Myometrial cell (primary cell): ENCODE results near the gene CCDC88C. TPM values are rescaled to one million over a fixed set of nuclear protein-coding genes. Genes with fewer than 3 reads are reported as not detected.

Source experiments
- total RNA-seq: library from RNA; depleted of rRNA; stranded (reverse); fragments of >200 nt; gene quantifications from 2 replicates; pipeline ENCODE4 v1.2.3, GENCODE V29; 2015

The CCDC88C gene
- total RNA-seq, result 0.18 and 0.29 TPM in 2 replicates

GRCh38 chr14:91417120-91417982, at the start of gene CCDC88C:
TSS of gene CCDC88C (minus strand) at chr14:91417820. CDS start at chr14:91417690, 130 bp downstream.

GRCh38 chr14:91244501-91244901, 173.1 kb downstream of the CCDC88C start, which contains the start of gene GPR68:
TSS of gene GPR68 (minus strand) at chr14:91244704. CDS start at chr14:91235050, 9,654 bp downstream.

Other genes with a start within 250 kb of the CCDC88C start
- under 0.01 TPM in 1 of 2 replicates, not detected in the other for gene GPR68, start 173.1 kb downstream of the CCDC88C start, total RNA-seq
- 27.3 and 30.0 TPM in 2 replicates for gene PPP4R3A, start 92.5 kb upstream of the CCDC88C start, total RNA-seq